ENCODE results near the gene SYNPO2.

Gene SYNPO2

GRCh38 chr4:119087656-119088055 is 199.0 kb downstream of the SYNPO2 start:
- DNase-seq (ENCODE audit: low read depth), result no peak
- no peak overlapping the region for H3K4me3 ChIP-seq (ENCODE audit: low read length)
- no peak for TF ChIP-seq CTCF (conservative IDR thresholded peaks at IDR 0.05; ENCODE audit: low read depth, low read length)

- no peak overlapping the region for H3K4me3 ChIP-seq (ENCODE audit: low read length)
- no peak for DNase-seq (ENCODE audit: low read depth)
- TF ChIP-seq CTCF (conservative IDR thresholded peaks at IDR 0.05; ENCODE audit: low read depth, low read length), result no peak
Observed at GRCh38 chr4:119093042-119093827, 204.6 kb downstream of the SYNPO2 start.

GRCh38 chr4:119097282-119097900 is 208.7 kb downstream of the SYNPO2 start:
- no peak for DNase-seq (ENCODE audit: low read depth)
- H3K4me3 ChIP-seq (ENCODE audit: low read length), result no peak overlapping the region
- TF ChIP-seq CTCF (conservative IDR thresholded peaks at IDR 0.05; ENCODE audit: low read depth, low read length), result no peak

GRCh38 chr4:119098306-119098705 is 209.7 kb downstream of the SYNPO2 start:
- no peak overlapping the region for H3K4me3 ChIP-seq (ENCODE audit: low read length)
- no peak for DNase-seq (ENCODE audit: low read depth)
- TF ChIP-seq CTCF (conservative IDR thresholded peaks at IDR 0.05; ENCODE audit: low read depth, low read length), result no peak

GRCh38 chr4:119099227-119099810 is 210.7 kb downstream of the SYNPO2 start:
- no peak for DNase-seq (ENCODE audit: low read depth)
- no peak for TF ChIP-seq CTCF (conservative IDR thresholded peaks at IDR 0.05; ENCODE audit: low read depth, low read length)
- H3K4me3 ChIP-seq (ENCODE audit: low read length), result no peak overlapping the region

GRCh38 chr4:119100655-119101054 is 212.0 kb downstream of the SYNPO2 start:
- H3K4me3 ChIP-seq (ENCODE audit: low read length), result no peak overlapping the region
- no peak for TF ChIP-seq CTCF (conservative IDR thresholded peaks at IDR 0.05; ENCODE audit: low read depth, low read length)
- no peak for DNase-seq (ENCODE audit: low read depth)
